ENCODE results near the gene SLX9.

The SLX9 gene

GRCh38 chr21:44894687-44895302 lies 45.0 kb upstream of the SLX9 start:
- Histone ChIP-seq H3K27ac (no peak overlapping the region), H3K9me3 (ENCODE audit: low read depth, low read length) (no peaks in the 10 kb centered on the region), H3K9ac (ENCODE audit: insufficient read length) (no peak overlapping the region), H3K36me3 (ENCODE audit: insufficient read depth, low read length) (no peaks in the 10 kb centered on the region), H3K4me3 (no peak overlapping the region)
- no peak for DNase-seq (ENCODE audit: low read depth, low spot score)
- TF ChIP-seq FOXP2 (optimal IDR thresholded peaks at IDR 0.05; ENCODE audit: control extremely low read depth, extremely low read length, insufficient read depth), result no peak
- no peak for TF ChIP-seq EZH2 (IDR thresholded peaks at IDR 0.05)
- TF ChIP-seq POLR2AphosphoS5 (IDR thresholded peaks at IDR 0.05; ENCODE audit: borderline replicate concordance, low read depth, low read length), result no peak

- Histone ChIP-seq H3K27ac (no peak overlapping the region), H3K9me3 (ENCODE audit: low read depth, low read length) (no peaks in the 10 kb centered on the region), H3K9ac (ENCODE audit: insufficient read length) (no peak overlapping the region), H3K4me3 (no peak overlapping the region), H3K36me3 (ENCODE audit: insufficient read depth, low read length) (no peaks in the 10 kb centered on the region)
- TF ChIP-seq FOXP2 (optimal IDR thresholded peaks at IDR 0.05; ENCODE audit: control extremely low read depth, extremely low read length, insufficient read depth) (no peak), EZH2 (IDR thresholded peaks at IDR 0.05) (no peak), POLR2AphosphoS5 (IDR thresholded peaks at IDR 0.05; ENCODE audit: borderline replicate concordance, low read depth, low read length) (no peak)
- no peak for DNase-seq (ENCODE audit: low read depth, low spot score)
Observed at GRCh38 chr21:44895859-44896258, 44.0 kb upstream of the SLX9 start.

GRCh38 chr21:44896561-44897286 lies 43.1 kb upstream of the SLX9 start:
- no peaks in the 10 kb centered on the region for H3K36me3 ChIP-seq (ENCODE audit: insufficient read depth, low read length)
- H3K4me3 ChIP-seq, result no peak overlapping the region
- TF ChIP-seq EZH2 (IDR thresholded peaks at IDR 0.05), result no peak
- TF ChIP-seq FOXP2 (optimal IDR thresholded peaks at IDR 0.05; ENCODE audit: control extremely low read depth, extremely low read length, insufficient read depth), result no peak
- TF ChIP-seq POLR2AphosphoS5 (IDR thresholded peaks at IDR 0.05; ENCODE audit: borderline replicate concordance, low read depth, low read length), result no peak
- H3K9ac ChIP-seq (ENCODE audit: insufficient read length), result peak overlapping the region; percentile 20
- DNase-seq (ENCODE audit: low read depth, low spot score), result no peak
- no peak overlapping the region for H3K27ac ChIP-seq
- H3K9me3 ChIP-seq (ENCODE audit: low read depth, low read length), result no peaks in the 10 kb centered on the region

- no peaks in the 10 kb centered on the region for H3K36me3 ChIP-seq (ENCODE audit: insufficient read depth, low read length)
- no peak overlapping the region for H3K4me3 ChIP-seq
- no peak overlapping the region for H3K27ac ChIP-seq
- peak overlapping the region; percentile 20 for H3K9ac ChIP-seq (ENCODE audit: insufficient read length)
- H3K9me3 ChIP-seq (ENCODE audit: low read depth, low read length), result no peaks in the 10 kb centered on the region
- TF ChIP-seq EZH2 (IDR thresholded peaks at IDR 0.05) (no peak), FOXP2 (optimal IDR thresholded peaks at IDR 0.05; ENCODE audit: control extremely low read depth, extremely low read length, insufficient read depth) (no peak), POLR2AphosphoS5 (IDR thresholded peaks at IDR 0.05; ENCODE audit: borderline replicate concordance, low read depth, low read length) (no peak)
- DNase-seq (ENCODE audit: low read depth, low spot score), result no peak
Observed at GRCh38 chr21:44897326-44898010, 42.4 kb upstream of the SLX9 start.

- H3K9me3 ChIP-seq (ENCODE audit: low read depth, low read length), result no peaks in the 10 kb centered on the region
- H3K36me3 ChIP-seq (ENCODE audit: insufficient read depth, low read length), result no peaks in the 10 kb centered on the region
- H3K27ac ChIP-seq, result no peak overlapping the region
- no peak overlapping the region for H3K4me3 ChIP-seq
- H3K9ac ChIP-seq (ENCODE audit: insufficient read length), result no peak overlapping the region
- no peak for TF ChIP-seq EZH2 (IDR thresholded peaks at IDR 0.05)
- TF ChIP-seq POLR2AphosphoS5 (IDR thresholded peaks at IDR 0.05; ENCODE audit: borderline replicate concordance, low read depth, low read length), result no peak
- TF ChIP-seq FOXP2 (optimal IDR thresholded peaks at IDR 0.05; ENCODE audit: control extremely low read depth, extremely low read length, insufficient read depth), result no peak
- no peak for DNase-seq (ENCODE audit: low read depth, low spot score)
Observed at GRCh38 chr21:44898011-44898488, 41.8 kb upstream of the SLX9 start.

GRCh38 chr21:44898851-44899767 lies 40.7 kb upstream of the SLX9 start:
- Histone ChIP-seq H3K36me3 (ENCODE audit: insufficient read depth, low read length) (no peaks in the 10 kb centered on the region), H3K9ac (ENCODE audit: insufficient read length) (no peak overlapping the region), H3K27ac (no peak overlapping the region; the same call in 1 of the 2 replicates), H3K4me3 (no peak overlapping the region), H3K9me3 (ENCODE audit: low read depth, low read length) (no peaks in the 10 kb centered on the region)
- no peak for TF ChIP-seq POLR2AphosphoS5 (IDR thresholded peaks at IDR 0.05; ENCODE audit: borderline replicate concordance, low read depth, low read length)
- no peak for TF ChIP-seq FOXP2 (optimal IDR thresholded peaks at IDR 0.05; ENCODE audit: control extremely low read depth, extremely low read length, insufficient read depth)
- TF ChIP-seq EZH2 (IDR thresholded peaks at IDR 0.05), result no peak
- DNase-seq (ENCODE audit: low read depth, low spot score), result no peak

GRCh38 chr21:44899768-44900558 lies 39.9 kb upstream of the SLX9 start:
- no peaks in the 10 kb centered on the region for H3K9me3 ChIP-seq (ENCODE audit: low read depth, low read length)
- H3K4me3 ChIP-seq, result no peak overlapping the region
- no peak overlapping the region for H3K27ac ChIP-seq
- DNase-seq (ENCODE audit: low read depth, low spot score), result no peak
- no peaks in the 10 kb centered on the region for H3K36me3 ChIP-seq (ENCODE audit: insufficient read depth, low read length)
- TF ChIP-seq FOXP2 (optimal IDR thresholded peaks at IDR 0.05; ENCODE audit: control extremely low read depth, extremely low read length, insufficient read depth) (no peak), POLR2AphosphoS5 (IDR thresholded peaks at IDR 0.05; ENCODE audit: borderline replicate concordance, low read depth, low read length) (no peak), EZH2 (IDR thresholded peaks at IDR 0.05) (no peak)
- no peak overlapping the region for H3K9ac ChIP-seq (ENCODE audit: insufficient read length)

All from SK-N-MC (cell line).